Measurements from ENCODE around the gene RASGEF1B.

The RASGEF1B gene

DNA sequence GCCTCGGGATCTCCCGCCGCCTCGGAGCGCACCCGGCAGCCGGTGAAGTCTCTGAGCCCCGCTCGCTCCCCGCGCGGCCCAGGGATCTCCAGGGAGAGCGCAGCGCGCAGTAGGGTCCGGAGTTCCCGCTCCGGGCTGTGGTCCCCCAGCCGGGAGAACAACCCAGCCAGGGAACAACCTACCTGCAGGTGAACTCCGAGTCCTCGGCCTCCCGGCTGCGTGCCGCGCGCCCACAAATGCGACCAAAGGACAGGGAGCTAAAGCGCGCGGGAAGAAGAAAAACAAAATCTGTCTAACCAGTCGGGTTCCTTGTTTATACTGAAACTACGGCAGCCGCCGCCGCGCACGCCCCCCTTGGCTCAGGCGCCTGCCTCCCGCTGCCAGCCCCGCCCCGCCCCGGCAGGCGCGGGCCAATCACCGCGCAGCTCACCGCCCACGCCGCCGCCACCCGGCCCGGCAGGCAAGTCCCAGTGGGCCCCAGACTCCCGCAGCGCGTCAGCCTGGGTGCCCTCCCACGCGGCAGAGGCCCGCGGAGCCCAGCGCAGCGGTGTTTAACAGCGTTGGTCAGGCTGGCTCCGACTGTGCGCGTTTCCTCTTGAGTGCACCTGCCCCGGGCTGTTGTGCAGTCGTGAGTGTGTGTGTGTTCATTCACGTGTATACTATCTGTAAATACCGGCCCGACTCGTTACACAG is at the start of gene RASGEF1B:
RASGEF1B (minus strand) TSS at position 320 of the 693 bp plus-strand sequence. CDS start 12,399 bp downstream, outside the sequence.
- peak; percentile 94 for DNase-seq (ENCODE audit: low read depth)

DNA sequence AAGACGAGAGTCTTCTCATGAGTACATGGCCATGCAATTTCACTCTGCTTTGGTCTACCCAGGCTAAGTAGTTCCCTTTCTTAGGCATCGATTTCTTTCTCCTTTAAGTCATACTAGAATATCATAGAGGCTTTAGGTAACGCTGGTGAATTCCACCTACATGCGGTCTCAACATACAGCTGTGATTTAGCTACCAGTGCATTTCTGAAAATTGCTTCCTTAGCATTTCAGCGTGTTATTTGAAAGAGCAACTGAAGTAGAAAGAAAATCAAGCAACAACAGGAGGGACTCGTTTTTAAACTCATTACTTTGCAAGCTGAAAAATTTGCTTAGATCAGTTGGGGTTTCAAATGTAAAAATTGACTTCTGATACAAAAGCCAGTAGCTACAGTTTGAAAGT is 48.1 kb upstream of the RASGEF1B start:
- DNase-seq (ENCODE audit: low read depth), result no peak

DNA sequence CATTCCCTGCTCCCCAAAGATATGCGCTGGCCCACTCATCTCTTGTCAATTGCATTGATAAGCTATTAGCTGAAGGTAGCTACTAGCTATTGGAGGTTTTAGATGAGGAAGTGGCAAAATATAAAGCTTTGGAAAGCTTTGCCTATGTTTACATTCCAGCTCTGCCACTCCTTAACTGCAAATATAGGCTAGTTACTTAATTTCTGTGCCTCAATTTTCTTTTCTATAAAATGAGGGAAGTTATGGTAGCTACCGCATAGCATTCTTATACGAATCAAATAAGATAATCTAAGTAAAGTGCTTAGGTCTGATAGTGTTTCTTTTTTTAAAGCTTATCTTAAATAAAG is 47.7 kb upstream of the RASGEF1B start:
- no peak for DNase-seq (ENCODE audit: low read depth)

DNA sequence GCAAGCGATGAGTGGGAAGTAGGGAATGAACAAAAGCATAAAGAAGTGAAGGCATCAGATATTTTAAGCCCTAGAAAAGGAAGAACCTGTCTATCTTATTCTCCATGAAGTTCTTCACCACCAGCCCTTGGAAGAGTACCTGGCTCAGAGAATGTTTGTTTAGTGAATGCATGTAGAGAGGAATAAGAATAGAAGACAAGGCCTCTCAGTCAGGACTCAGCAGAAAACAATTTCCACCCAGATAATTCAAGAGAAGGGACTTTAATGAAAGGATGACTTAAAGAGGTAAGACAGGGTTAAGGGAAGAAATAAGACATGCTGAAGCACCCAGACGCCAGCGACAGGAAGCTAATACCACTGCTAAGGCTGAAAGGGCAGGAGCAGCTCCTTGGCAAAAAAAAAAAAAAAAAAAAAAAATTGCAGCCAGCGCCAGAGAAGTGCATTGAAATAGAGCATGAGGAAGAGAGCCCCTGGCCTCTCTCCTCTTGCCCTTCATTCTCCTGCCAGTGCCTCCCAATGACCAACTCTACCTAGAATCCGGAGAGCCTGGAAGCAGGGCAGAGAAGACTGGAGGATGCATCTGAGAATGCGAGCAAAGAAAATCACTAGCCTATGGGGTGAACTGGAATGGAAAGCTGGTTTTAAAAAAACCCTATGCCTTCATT is 47.2 kb upstream of the RASGEF1B start:
- DNase-seq (ENCODE audit: low read depth), result no peak

DNA sequence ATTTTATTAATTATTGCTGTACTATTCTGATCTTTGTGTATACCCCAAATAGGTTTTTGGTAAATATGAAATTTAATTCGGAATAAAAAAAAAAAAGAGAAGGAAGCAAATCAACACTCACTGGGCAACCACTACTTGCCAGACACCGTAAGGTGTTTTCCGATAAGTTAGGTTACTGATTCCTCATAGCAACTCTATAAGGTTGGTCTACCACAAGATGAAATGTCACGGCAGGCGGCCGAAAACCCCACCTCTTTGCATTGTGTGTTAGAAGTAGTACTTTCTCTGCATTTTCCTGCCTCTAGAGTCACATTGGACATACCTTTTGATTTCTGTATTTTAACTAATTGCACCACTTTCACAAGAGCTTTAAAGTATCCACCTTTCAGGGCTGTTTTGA is 44.5 kb upstream of the RASGEF1B start:
- no peak for DNase-seq (ENCODE audit: low read depth)

DNA sequence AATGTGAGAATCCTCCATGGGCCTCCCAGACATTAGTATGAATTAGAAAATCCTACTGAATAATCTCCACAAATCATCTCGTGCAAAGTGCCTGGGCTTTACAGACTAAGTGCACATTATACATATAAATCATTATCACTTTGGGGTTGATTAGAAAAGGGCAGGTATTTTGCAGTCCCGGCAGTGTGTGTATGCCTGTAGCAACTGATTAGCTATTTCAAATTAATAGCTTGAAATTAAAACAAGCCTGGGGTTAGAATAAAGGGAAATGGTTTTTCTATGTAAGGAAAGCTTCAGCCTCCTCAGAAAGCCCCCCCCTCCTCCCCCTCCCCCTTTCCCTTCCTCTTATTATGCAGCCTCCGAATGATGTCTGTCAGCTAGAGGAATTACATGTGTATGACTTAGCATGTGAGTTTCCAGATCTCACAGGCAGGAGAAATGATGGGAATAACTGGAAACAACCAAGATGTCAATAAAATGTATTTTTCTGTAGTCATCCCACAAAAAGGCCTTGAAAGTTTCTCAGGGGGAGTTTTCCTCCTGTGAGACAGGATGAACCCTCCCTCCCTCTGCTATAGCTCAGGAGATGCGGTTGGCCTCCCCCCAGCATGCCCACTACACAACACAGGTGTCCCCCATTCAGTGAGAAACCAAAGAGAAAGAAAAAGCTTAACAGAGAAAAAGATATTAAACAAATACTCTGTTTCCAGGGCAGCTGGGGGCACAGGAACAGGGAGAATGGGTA is 41.2 kb upstream of the RASGEF1B start:
- DNase-seq (ENCODE audit: low read depth), result no peak

DNA sequence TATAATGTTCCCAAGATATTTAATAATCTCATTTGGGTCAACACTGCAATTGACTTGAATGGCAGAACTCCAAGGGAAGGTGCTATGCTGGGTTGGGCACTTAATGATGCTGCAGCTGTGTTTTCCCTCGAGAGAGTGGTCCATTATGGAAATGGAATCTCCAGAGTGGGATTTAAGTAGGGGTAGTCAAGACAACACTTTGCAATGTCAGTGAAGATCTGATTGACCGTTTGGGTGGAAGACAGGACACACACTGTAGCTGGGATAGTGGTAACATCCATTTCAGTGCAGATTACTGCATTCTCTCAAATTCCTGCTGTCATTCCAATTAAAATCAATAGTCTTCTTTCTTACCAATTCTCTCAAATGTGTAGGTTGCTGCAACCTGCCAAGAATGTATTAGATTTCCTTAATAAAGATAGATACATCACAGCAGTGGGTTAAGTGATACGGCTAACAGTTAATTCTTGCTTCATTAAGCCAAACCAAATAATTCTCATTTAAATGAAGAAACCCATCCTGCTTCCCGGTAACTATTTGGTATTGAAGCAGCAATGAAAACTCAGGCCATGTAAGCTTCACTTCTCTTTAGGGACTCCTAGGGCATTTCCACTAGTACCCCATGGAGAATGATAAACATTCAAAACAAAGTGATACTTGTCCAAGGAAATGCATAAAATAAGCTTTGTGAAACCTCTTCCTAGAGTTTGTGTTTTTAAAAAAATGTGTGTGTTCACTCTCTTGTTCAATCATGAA is 40.5 kb upstream of the RASGEF1B start:
- DNase-seq (ENCODE audit: low read depth), result no peak

DNA sequence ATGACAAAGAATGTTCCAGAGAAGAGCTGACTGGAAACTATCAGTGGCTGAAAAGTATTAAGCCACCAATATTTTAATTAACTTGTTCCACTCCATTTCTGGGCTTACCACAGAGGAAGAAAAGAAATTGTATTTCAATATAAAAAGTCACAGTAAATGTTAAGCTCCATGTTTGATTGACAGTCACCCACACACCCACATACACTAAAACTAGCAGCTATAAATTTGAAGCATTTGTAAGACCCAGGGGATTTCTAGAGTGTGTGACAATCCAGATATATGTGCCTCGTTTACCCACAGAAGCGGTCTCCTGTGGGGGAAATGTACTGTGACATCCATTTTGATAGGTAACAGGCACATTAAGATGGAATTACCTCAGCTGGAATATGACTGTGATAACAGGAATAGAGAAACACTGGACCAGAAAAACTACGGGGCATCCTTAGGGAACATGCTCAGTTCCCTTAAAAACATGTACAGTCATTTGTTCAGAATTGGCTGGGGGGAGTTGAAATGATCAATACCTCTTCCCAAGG is 39.0 kb upstream of the RASGEF1B start:
- no peak for DNase-seq (ENCODE audit: low read depth)

DNA sequence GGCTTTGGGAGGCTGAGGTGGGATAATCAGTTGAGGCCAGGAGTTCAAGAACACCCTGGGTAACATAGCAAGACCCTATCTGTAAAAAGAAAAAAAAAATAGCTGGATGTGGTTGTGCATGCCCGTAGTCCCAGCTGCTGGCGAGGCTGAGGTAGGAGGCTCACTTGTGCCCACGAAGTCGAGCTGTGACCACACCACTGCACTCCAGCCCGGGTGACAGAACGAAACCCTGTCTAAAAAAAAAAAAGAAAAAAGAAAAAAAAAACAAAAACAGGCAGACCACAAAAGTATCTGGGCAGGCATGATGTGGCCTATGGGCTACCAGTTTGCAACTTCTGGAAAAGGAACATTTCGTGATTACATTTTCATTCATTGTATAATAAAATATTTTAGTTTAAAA is 38.1 kb upstream of the RASGEF1B start:
- no peak for DNase-seq (ENCODE audit: low read depth)

DNA sequence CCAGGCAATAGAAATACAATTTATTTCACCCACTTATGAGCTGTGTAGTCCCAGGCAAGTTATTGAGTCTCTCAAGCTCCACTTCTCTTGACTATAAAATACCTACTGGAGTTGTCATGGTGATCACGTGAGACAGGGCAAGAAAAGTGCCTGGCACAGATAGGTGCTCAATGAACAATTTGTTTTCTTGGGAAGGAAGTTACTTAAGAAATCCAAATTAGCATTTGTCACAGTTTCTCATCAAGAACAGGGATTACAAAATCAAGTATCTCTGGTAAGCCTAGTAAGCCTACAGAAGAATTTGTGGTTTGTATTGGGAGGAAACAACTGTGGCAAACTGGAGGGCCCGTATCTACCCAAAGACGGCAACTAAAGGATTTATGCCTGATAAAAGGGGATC is 37.5 kb upstream of the RASGEF1B start:
- DNase-seq (ENCODE audit: low read depth), result no peak

DNA sequence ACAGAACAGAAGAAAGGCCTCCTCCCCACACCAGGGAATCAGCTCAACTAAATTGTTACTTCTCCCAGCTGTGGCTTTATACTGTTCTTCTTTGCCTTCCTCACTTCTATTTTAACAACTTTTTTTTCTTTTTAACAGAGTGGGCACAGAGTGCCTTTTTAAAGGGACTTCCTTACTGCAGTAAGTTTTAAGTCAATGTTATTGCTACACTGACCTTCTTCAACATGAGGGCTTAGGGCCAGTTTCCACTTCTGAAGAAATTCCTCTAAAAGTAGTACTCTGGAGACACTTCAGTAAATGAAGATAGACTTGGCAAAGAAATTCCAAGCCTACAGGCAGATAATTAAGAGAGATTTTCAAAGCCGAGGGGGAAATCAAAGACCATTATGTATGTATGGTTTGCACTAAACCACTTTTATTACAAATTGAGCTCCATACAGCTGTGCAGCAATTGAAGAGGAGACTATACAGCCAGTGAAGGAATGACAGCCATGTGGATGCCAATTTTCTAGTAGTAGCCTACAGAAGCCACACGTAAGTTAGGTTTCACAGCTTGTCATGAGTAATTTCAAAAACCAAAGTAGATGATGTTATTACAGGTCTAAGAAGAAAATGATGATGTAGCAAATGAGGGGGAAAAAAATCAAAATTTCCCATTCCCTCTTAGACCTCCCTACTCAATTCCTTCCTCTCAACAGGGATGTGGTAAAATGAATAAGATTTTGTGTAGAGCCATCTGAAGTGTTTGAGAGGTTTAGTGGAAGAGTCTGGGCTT is 36.9 kb upstream of the RASGEF1B start:
- DNase-seq (ENCODE audit: low read depth), result no peak

DNA sequence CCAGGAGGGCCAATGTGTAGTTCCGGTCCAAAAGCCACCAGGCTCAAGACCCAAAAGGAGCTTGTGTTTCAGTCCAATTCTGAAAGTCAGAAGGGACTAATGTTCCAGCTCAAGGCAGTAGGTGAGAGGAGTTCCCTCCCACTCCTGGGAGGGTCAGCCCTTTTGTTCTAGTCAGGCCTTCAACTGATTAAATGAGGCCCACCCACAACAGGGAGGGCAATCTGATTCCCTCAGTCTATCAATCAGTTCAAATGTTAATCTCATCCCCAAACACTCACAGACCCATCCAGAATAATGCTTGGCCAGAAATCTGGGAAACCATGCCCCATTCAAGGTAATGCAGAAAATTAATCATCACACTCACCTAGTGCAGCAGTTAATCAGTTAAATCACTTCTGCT is 35.8 kb upstream of the RASGEF1B start:
- DNase-seq (ENCODE audit: low read depth), result no peak

DNA sequence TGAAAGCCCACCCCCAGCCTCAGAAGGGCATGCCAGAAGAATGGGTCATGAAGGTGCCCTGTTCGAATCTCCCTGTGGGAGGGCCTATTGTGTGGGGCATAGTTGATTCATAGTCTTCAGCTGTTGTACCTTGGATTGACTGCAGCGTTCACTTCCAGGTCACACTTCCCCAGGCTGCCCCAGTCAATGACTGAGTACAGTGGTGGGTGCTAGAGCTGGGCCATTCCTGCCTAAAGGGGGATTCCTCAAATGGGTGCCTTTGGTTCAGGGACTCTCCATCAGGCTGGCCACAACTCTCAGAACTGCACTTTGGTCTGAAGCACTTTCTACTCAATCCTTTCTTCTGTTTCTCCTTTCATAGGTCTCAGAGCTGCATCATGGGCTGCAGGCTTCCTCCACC is 35.0 kb upstream of the RASGEF1B start:
- DNase-seq (ENCODE audit: low read depth), result no peak

DNA sequence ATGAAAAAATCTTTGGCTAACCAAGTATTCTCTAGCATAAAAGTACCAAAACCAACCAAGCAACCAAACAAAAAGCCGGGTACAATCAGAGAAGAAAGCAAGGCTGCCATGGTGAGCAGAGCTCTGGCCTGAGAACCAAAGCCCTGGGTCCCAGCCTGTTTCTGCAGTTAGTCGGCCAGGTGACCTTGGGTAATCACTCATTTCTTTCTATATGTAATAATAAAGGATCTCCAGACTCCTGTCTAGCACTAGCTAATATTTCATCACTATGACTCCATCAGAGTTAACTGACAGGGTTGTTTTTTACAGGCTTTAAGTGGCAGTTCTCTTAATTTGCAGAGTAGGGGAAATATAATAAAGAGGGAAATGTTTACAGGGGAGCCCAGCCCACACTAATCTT is 34.0 kb upstream of the RASGEF1B start:
- DNase-seq (ENCODE audit: low read depth), result no peak

DNA sequence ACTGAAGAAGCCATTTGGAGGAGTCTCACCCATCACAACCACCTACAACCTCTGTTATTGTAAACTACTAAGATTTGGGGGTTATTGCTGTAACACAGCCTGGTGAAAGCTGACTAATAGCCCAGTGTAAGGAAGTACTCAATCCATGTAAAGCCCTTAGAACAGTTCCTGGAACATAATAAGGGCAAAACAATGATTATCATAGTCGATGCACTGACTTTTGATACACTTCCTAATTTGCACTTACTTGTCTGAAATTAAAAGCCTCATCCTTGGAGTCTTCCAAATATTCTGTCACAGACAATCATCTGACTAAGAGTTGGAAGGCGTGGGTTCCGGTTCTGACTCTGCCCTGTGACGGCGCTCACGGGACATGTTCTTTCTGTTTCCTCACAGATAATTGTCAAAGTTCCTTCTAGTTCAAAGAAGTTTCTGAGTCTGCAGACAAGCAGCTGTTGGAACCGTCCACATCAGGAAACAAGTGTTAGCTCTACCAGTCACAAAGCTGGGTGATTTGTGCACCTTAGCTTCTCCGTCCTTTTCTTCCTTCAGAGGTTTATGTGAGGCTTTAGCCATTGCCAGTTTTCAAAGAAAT is 33.4 kb upstream of the RASGEF1B start:
- DNase-seq (ENCODE audit: low read depth), result peak; percentile 35

GRCh38 chr4:81504112-81505003 is 32.7 kb upstream of the RASGEF1B start:
- DNase-seq (ENCODE audit: low read depth), result no peak

- DNase-seq (ENCODE audit: low read depth), result no peak
Observed at GRCh38 chr4:81503586-81503985, 31.9 kb upstream of the RASGEF1B start.

GRCh38 chr4:81502564-81502963 is 30.9 kb upstream of the RASGEF1B start:
- no peak for DNase-seq (ENCODE audit: low read depth)

DNA sequence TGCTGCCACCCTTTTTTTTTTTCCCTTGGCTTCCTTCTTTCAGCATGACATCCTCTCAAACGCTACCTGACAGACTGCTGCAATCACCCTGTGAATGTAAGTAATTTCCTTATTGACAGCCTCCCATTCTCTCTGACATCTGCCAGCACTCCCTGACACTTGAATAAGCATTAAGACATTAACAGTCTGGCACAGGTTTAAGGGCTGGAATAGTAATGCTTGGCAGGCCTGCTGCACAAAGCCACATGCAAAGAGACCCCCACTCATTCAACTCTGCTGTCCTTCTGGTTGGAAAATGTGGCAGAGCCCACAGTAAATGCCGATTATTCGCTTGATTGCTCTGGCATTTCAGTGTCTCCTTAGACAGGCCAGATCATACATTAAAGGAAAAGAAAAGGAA is 28.1 kb upstream of the RASGEF1B start:
- no peak for DNase-seq (ENCODE audit: low read depth)

DNA sequence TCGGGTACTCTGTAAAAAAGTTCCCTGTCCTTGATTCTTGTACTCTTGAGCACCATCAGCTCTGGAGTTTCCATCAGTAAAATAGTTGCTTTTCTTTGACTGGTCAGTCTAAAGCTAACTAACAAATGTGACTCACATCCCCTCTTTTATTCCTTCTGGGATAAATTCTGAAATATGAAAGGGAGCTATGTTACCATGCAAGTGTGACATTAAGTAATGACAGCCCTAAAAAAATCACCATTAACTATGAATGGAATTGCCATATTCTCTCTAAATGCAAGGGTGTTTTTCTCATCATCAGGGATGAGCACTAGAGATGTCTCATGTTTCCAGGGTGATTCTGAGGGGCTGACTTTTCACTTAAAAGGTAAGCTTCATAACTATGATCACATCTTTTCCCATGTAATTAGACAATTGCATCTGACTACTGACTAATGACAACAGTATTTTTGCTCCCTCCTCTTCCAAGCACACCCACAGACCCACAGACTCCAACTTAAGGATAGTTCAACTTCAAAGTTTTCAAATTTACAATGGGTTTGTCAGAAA is 26.9 kb upstream of the RASGEF1B start:
- no peak for DNase-seq (ENCODE audit: low read depth)

Data from activated gamma-delta T cell treated with anti-CD3 and anti-CD28 coated beads, Interleukin-2, amount 50 U/mL, for 16 hours (primary cell).